Common myeloid progenitor, CD34-positive (primary cell): ENCODE data around the gene YPEL3.
"Not testable (repeated sequence)": the region's sequence is repeated elsewhere in the genome, so short reads cannot be mapped to it uniquely, and the experiment has no call there.

ENCODE experiments used
- CTCF ChIA-PET: fragments of 350-600 bp; sonication (Branson Sonifier 250); formaldehyde crosslinking; loops from one replicate; lab custom pipeline; 2021; ENCODE audit warnings: antibody characterized with exemption; lab: Charles Lee
- POLR2A ChIA-PET: fragments of 350-600 bp; sonication (Branson Sonifier 250); formaldehyde crosslinking; loops from one replicate; lab custom pipeline; 2021; ENCODE audit warnings: antibody characterized with exemption; lab: Charles Lee
- DNase-seq, 3 donors: peaks; one replicate each; pipeline versions ENCODE4 v3.0.0 to v3.0.0-alpha.2; 2013
- H3K27ac ChIP-seq, 2 experiments: 1 replicate in 1 of 2; 2 replicates in 1 of 2; pipeline ENCODE4 v1.7.0; 2013; ENCODE audit warnings: inconsistent platforms in 2 of 2, low read length in 2 of 2, mild to moderate bottlenecking in 2 of 2, low read depth in 1 of 2, moderate library complexity in 1 of 2; ENCODE audit not compliant: severe bottlenecking in 2 of 2, insufficient read depth in 1 of 2, poor library complexity in 1 of 2
- H3K27me3 ChIP-seq, 5 experiments: replicated peaks in 2 of 5; 1 replicate in 3 of 5; 2 replicates in 2 of 5; pipeline versions ENCODE4 v1.6.1 to v1.7.0; 2013; ENCODE audit warnings: low read length in 4 of 5, mild to moderate bottlenecking in 2 of 5, moderate library complexity in 2 of 5, inconsistent platforms in 1 of 5; ENCODE audit not compliant: insufficient read depth in 5 of 5, control insufficient read depth in 4 of 5
- H3K36me3 ChIP-seq, 4 experiments: 1 replicate in 2 of 4; 2 replicates in 2 of 4; pipeline versions ENCODE4 v1.6.1 to v1.7.0; 2013; ENCODE audit warnings: low read length in 3 of 4, control low read depth in 1 of 4, mild to moderate bottlenecking in 1 of 4; ENCODE audit not compliant: control insufficient read depth in 4 of 4, insufficient read depth in 4 of 4
- H3K4me1 ChIP-seq, 4 experiments: 1 replicate in 3 of 4; 2 replicates in 1 of 4; pipeline versions ENCODE4 v1.6.1 to v1.7.1; 2013; ENCODE audit warnings: low read length in 3 of 4, mild to moderate bottlenecking in 3 of 4, control low read depth in 1 of 4, inconsistent platforms in 1 of 4, moderate library complexity in 1 of 4; ENCODE audit not compliant: control insufficient read depth in 4 of 4, insufficient read depth in 4 of 4; ENCODE audit errors: control extremely low read depth in 1 of 4
- H3K4me3 ChIP-seq, 7 experiments: 1 replicate in 4 of 7; 2 replicates in 3 of 7; pipeline versions ENCODE4 v1.5.1 to v1.7.0; 2013; ENCODE audit warnings: mild to moderate bottlenecking in 7 of 7, low read length in 6 of 7, moderate library complexity in 6 of 7, inconsistent platforms in 2 of 7, low read depth in 2 of 7, control low read depth in 1 of 7; ENCODE audit not compliant: insufficient read depth in 4 of 7, control insufficient read depth in 1 of 7; ENCODE audit errors: extremely low read depth in 1 of 7
- H3K9me3 ChIP-seq, 5 experiments: 1 replicate in 4 of 5; 2 replicates in 1 of 5; pipeline versions ENCODE4 v1.6.1 to v1.7.1; 2013; ENCODE audit warnings: low read length in 4 of 5, mild to moderate bottlenecking in 2 of 5, inconsistent platforms in 1 of 5, low read depth in 1 of 5, moderate library complexity in 1 of 5; ENCODE audit not compliant: control insufficient read depth in 4 of 5, insufficient read depth in 2 of 5; ENCODE audit errors: control extremely low read depth in 1 of 5
- WGBS: methylation state at CpG from one replicate; pipeline ENCODE4 v1.1.5; 2013; ENCODE audit not compliant: insufficient coverage; 5-methylcytosine and 5-hydroxymethylcytosine counted together

YPEL3 gene

DNA sequence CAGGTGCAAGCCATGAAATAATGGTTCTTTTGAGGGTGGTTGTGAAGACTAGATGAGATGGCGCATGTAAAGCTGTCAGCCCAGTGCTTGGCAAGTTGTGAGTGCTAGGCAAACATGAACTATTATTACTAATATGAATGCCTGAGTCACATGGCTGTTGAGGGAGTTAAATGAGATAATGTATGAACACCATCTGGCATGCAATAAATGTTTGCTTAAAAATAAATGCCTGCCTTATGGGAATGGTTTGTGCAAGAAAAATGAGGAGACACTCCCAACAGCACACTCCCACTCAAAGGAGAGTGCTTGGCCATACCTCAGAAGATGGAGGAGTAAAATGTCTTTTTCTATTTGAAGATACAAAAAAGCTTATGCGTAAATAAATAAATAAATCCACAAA lies 23.4 kb upstream of the YPEL3 start:
- peaks cover 2 to 21% (median 17%) of the 10 kb centered on the region in 4 experiments for H3K4me1 ChIP-seq
- POLR2A ChIA-PET: no interaction called here
- CTCF ChIA-PET: interaction anchor here (1.2 kb wide), 1 partner anchor 15 kb away, joined by 4 read pairs; no protein-coding TSS in a partner anchor
- no peaks in the 10 kb centered on the region for H3K9me3 ChIP-seq
- H3K27ac ChIP-seq: no peak overlapping the region
- DNase-seq: no peak
- 100% methylated on average over 2 of the region's 2 CpGs for WGBS
- H3K36me3 ChIP-seq: peaks cover 13 to 40% (median 29%) of the 10 kb centered on the region in 4 experiments
- no peak overlapping the region for H3K4me3 ChIP-seq
- H3K27me3 ChIP-seq: no peaks in the 10 kb centered on the region

GRCh38 chr16:30117768-30118167 lies 21.8 kb upstream of the YPEL3 start:
- 98% methylated on average over 9 of the region's 10 CpGs for WGBS
- Histone ChIP-seq H3K4me3 (no peak overlapping the region), H3K27me3 (no peaks in the 10 kb centered on the region), H3K36me3 (peaks cover 13 to 56% (median 30%) of the 10 kb centered on the region in 4 experiments), H3K9me3 (no peaks in the 10 kb centered on the region), H3K27ac (peak overlapping the region in 1 of 2 experiments; percentile 1), H3K4me1 (peaks cover 0 to 16% (median 13%) of the 10 kb centered on the region in 4 experiments)
- POLR2A ChIA-PET: no interaction called here
- DNase-seq: no peak
- CTCF ChIA-PET: interaction anchor here (1.2 kb wide), 1 partner anchor 302 kb away, joined by 3 read pairs; the partner anchor contains the start of gene PAGR1

DNA sequence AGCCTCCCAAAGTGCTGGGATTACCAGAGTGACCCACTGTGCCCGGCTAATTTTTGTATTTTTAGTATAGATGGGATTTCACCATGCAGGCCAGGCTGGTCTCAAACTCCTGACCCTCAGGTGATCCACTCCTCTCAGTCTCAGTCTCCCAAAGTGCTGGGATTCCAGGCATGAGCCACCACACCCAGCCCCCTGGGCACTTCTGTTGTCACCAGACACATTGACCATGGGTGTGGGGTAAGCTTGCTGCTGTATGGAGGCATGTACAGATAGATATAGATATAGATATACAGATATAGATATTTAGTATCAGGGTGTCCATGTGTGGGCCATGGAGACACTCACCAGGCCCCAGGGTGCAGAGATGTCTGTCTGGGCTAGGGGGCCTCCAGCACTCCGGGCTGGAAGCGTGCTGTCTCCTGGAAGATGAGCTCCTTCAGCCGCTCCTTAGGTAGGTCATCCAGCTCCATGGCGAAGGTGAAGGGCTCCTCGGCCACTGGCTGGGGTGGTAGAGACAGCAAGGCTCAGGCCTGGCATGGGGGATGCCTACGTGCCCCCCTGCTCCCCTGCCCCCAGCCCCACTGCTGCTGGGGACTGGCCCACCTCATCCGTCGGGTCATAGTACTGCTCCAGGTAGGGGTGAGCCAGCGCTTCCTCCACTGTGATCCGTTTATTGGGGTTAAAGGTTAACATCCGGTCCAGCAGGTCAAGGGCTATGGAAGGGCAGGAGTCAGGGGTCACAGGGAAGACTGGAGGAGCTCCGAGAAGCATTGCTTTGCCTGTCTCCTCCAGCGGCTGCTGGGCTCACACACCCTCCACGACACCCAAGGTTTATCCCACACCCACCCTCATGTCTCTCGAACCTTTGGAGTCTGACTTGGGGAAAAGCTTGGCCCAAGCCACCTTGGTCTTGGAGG lies 20.5 kb upstream of the YPEL3 start:
- Histone ChIP-seq H3K9me3 (no peaks in the 10 kb centered on the region), H3K4me1 (peaks cover 0 to 6% (median 3%) of the 10 kb centered on the region in 4 experiments), H3K4me3 (no peak overlapping the region), H3K27ac (no peak overlapping the region), H3K36me3 (peaks cover 13 to 64% (median 29%) of the 10 kb centered on the region in 4 experiments), H3K27me3 (no peaks in the 10 kb centered on the region)
- 100% methylated on average over 12 of the region's 16 CpGs for WGBS
- ChIA-PET CTCF (interaction anchor here (0.7 to 0.9 kb wide), 3 partner anchors 10 to 352 kb away, joined by 3 read pairs; no protein-coding TSS in a partner anchor), POLR2A (no interaction called here)
- no peak for DNase-seq

GRCh38 chr16:30115238-30115637 lies 19.2 kb upstream of the YPEL3 start:
- no peaks in the 10 kb centered on the region for H3K27me3 ChIP-seq
- ChIA-PET POLR2A (no interaction called here), CTCF (interaction anchor here (0.7 to 0.9 kb wide), 2 partner anchors 9 to 12 kb away, joined by 3 to 5 read pairs; no protein-coding TSS in a partner anchor)
- no peak overlapping the region for H3K4me3 ChIP-seq
- no peak for DNase-seq
- WGBS: 95% methylated on average over 7 of the region's 7 CpGs
- peaks cover 13 to 72% (median 29%) of the 10 kb centered on the region in 4 experiments for H3K36me3 ChIP-seq
- peaks cover 0 to 4% (median 0%) of the 10 kb centered on the region in 4 experiments for H3K4me1 ChIP-seq
- no peaks in the 10 kb centered on the region for H3K9me3 ChIP-seq
- H3K27ac ChIP-seq: no peak overlapping the region

- H3K4me3 ChIP-seq, DNase-seq, H3K9me3 ChIP-seq, H3K27me3 ChIP-seq, POLR2A ChIA-PET, H3K4me1 ChIP-seq, H3K27ac ChIP-seq: not testable (repeated sequence)
- peaks cover 13 to 73% (median 28%) of the 10 kb centered on the region in 4 experiments for H3K36me3 ChIP-seq
- 94% methylated on average over 5 of the region's 7 CpGs for WGBS
- CTCF ChIA-PET: interaction anchor here (0.7 kb wide), 1 partner anchor 12 kb away, joined by 5 read pairs; no protein-coding TSS in a partner anchor
These were observed 18.8 kb upstream of the YPEL3 start for GRCh38 chr16:30114833-30115232.

DNA sequence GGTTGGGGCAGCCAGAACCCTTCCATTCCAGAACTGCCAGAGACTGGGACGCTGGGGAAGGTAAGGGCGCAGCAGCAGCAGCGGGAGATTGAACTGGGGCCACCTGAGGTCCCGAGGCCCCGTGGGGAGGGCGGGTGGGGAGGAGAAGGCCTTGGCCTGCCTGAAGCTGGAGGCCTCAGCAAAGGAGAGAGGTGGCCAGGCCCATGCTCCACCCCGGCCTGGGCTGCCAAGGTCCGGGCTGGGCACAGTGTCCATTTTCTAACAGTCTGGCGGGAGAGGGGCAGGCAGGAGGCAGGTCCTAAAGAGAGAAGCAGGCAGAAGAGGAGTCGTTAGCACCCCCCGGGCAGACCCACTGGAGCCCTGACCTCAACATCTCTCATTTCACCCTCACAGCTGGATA lies 18.4 kb upstream of the YPEL3 start:
- CTCF ChIA-PET: interaction anchor here (0.7 to 5.2 kb wide), 2 partner anchors 11 to 23 kb away, joined by 5 to 54 read pairs; partner anchors contain the start of gene TBX6
- POLR2A ChIA-PET: no interaction called here
- 97% methylated on average over 6 of the region's 11 CpGs for WGBS
- H3K36me3 ChIP-seq: peaks cover 11 to 73% (median 25%) of the 10 kb centered on the region in 4 experiments
- H3K4me1 ChIP-seq: peaks cover 0 to 4% (median 0%) of the 10 kb centered on the region in 4 experiments
- no peak overlapping the region for H3K4me3 ChIP-seq
- H3K27me3 ChIP-seq: no peaks in the 10 kb centered on the region
- H3K27ac ChIP-seq: no peak overlapping the region
- DNase-seq: no peak
- no peaks in the 10 kb centered on the region for H3K9me3 ChIP-seq
